ENCODE data around the gene LANCL2.

The LANCL2 gene

GRCh38 chr7:55425141-55425752 lies 60.1 kb downstream of the LANCL2 start:
- Histone ChIP-seq H3K36me3 (replicated peaks in 1 of 2; ENCODE audit: control insufficient read depth in 2 of 2, insufficient read depth in 2 of 2, low read length in 2 of 2) (peaks cover 0 to 19% of the 10 kb centered on the region in 2 donors), H3K79me1 (ENCODE audit: low read depth, low read length) (no peaks in the 10 kb centered on the region), H2BK15ac (ENCODE audit: low read length) (no peak overlapping the region), H3K4me1 (ENCODE audit: control insufficient read depth in 2 of 2, insufficient read depth in 1 of 2, low read depth in 1 of 2, low read length in 2 of 2) (peaks cover 12 to 14% of the 10 kb centered on the region in 2 donors), H3K4me2 (ENCODE audit: insufficient read depth, low read length, poor library complexity, severe bottlenecking) (no peak overlapping the region), H3K9ac (ENCODE audit: low read depth, low read length, poor library complexity) (no peak overlapping the region), H4K8ac (ENCODE audit: low read depth, low read length) (no peak overlapping the region), H4K91ac (ENCODE audit: low read depth, low read length, poor library complexity) (no peak overlapping the region), H2BK120ac (ENCODE audit: low read depth, low read length) (no peak overlapping the region), H3K27ac (replicated peaks; ENCODE audit: low read length) (no peak overlapping the region), H3K4ac (ENCODE audit: low read length) (no peak overlapping the region), H3K4me3 (ENCODE audit: low read length in 2 of 2) (no peak overlapping the region), H3K27me3 (ENCODE audit: control insufficient read depth in 3 of 3, insufficient read depth in 3 of 3, low read depth in 1 of 3, low read length in 3 of 3) (no peaks in the 10 kb centered on the region), H3K23ac (ENCODE audit: low read depth, low read length, poor library complexity) (no peak overlapping the region), H2AK5ac (ENCODE audit: low read depth, low read length) (no peak overlapping the region), H3K9me3 (replicated peaks in 1 of 2; ENCODE audit: control insufficient read depth in 2 of 2, insufficient read depth in 1 of 2, low read depth in 1 of 2, low read length in 2 of 2) (no peaks in the 10 kb centered on the region), H2BK12ac (ENCODE audit: low read length) (no peak overlapping the region), H3K18ac (ENCODE audit: low read length) (no peak overlapping the region), H3K14ac (ENCODE audit: low read length) (no peak overlapping the region), H2BK5ac (ENCODE audit: low read length) (no peak overlapping the region), H2AFZ (ENCODE audit: low read length) (no peak overlapping the region)
- no peak for DNase-seq (ENCODE audit: low spot score)
- no CpG with 5 or more reads among the region's 11 CpGs for WGBS, 2 donors (ENCODE audit: extremely low coverage in 2 of 2, insufficient read length in 2 of 2, insufficient replicate concordance in 1 of 2)

GRCh38 chr7:55426676-55427075 lies 61.5 kb downstream of the LANCL2 start:
- no peak overlapping the region for H2AK5ac ChIP-seq (ENCODE audit: low read depth, low read length)
- H2BK5ac ChIP-seq (ENCODE audit: low read length): no peak overlapping the region

GRCh38 chr7:55427342-55427741 lies 62.2 kb downstream of the LANCL2 start:
- DNase-seq (ENCODE audit: low spot score): no peak
- Histone ChIP-seq H2BK120ac (ENCODE audit: low read depth, low read length) (no peak overlapping the region), H2AK5ac (ENCODE audit: low read depth, low read length) (no peak overlapping the region), H4K91ac (ENCODE audit: low read depth, low read length, poor library complexity) (no peak overlapping the region), H4K8ac (ENCODE audit: low read depth, low read length) (no peak overlapping the region), H3K18ac (ENCODE audit: low read length) (no peak overlapping the region), H3K9me3 (replicated peaks in 1 of 2; ENCODE audit: control insufficient read depth in 2 of 2, insufficient read depth in 1 of 2, low read depth in 1 of 2, low read length in 2 of 2) (no peaks in the 10 kb centered on the region), H3K79me1 (ENCODE audit: low read depth, low read length) (no peaks in the 10 kb centered on the region), H3K9ac (ENCODE audit: low read depth, low read length, poor library complexity) (no peak overlapping the region), H3K14ac (ENCODE audit: low read length) (no peak overlapping the region), H3K4me2 (ENCODE audit: insufficient read depth, low read length, poor library complexity, severe bottlenecking) (no peak overlapping the region), H3K27ac (replicated peaks; ENCODE audit: low read length) (no peak overlapping the region), H3K4me1 (ENCODE audit: control insufficient read depth in 2 of 2, insufficient read depth in 1 of 2, low read depth in 1 of 2, low read length in 2 of 2) (peaks cover 6 to 12% of the 10 kb centered on the region in 2 donors), H3K4ac (ENCODE audit: low read length) (no peak overlapping the region), H2BK12ac (ENCODE audit: low read length) (no peak overlapping the region), H3K27me3 (ENCODE audit: control insufficient read depth in 3 of 3, insufficient read depth in 3 of 3, low read depth in 1 of 3, low read length in 3 of 3) (no peaks in the 10 kb centered on the region), H2AFZ (ENCODE audit: low read length) (no peak overlapping the region), H3K36me3 (replicated peaks in 1 of 2; ENCODE audit: control insufficient read depth in 2 of 2, insufficient read depth in 2 of 2, low read length in 2 of 2) (peaks cover 0 to 31% of the 10 kb centered on the region in 2 donors), H3K23ac (ENCODE audit: low read depth, low read length, poor library complexity) (no peak overlapping the region), H3K4me3 (ENCODE audit: low read length in 2 of 2) (no peak overlapping the region), H2BK5ac (ENCODE audit: low read length) (no peak overlapping the region), H2BK15ac (ENCODE audit: low read length) (no peak overlapping the region)
- no CpG with 5 or more reads among the region's 4 CpGs for WGBS, 2 donors (ENCODE audit: extremely low coverage in 2 of 2, insufficient read length in 2 of 2, insufficient replicate concordance in 1 of 2)

More at GRCh38 chr7:55426676-55427075, 61.5 kb downstream of the LANCL2 start:
- H4K91ac ChIP-seq (ENCODE audit: low read depth, low read length, poor library complexity): no peak overlapping the region
- DNase-seq (ENCODE audit: low spot score): no peak
- peaks cover 6 to 12% of the 10 kb centered on the region in 2 donors for H3K4me1 ChIP-seq (ENCODE audit: control insufficient read depth in 2 of 2, insufficient read depth in 1 of 2, low read depth in 1 of 2, low read length in 2 of 2)
- no peaks in the 10 kb centered on the region for H3K9me3 ChIP-seq (replicated peaks in 1 of 2; ENCODE audit: control insufficient read depth in 2 of 2, insufficient read depth in 1 of 2, low read depth in 1 of 2, low read length in 2 of 2)
- no peak overlapping the region for H2BK12ac ChIP-seq (ENCODE audit: low read length)
- H3K14ac ChIP-seq (ENCODE audit: low read length): no peak overlapping the region
- no peak overlapping the region for H3K9ac ChIP-seq (ENCODE audit: low read depth, low read length, poor library complexity)
- no peak overlapping the region for H3K4me3 ChIP-seq (ENCODE audit: low read length in 2 of 2)
- no peak overlapping the region for H3K23ac ChIP-seq (ENCODE audit: low read depth, low read length, poor library complexity)
- no peak overlapping the region for H2BK15ac ChIP-seq (ENCODE audit: low read length)
- no peak overlapping the region for H4K8ac ChIP-seq (ENCODE audit: low read depth, low read length)
- H3K27ac ChIP-seq (replicated peaks; ENCODE audit: low read length): no peak overlapping the region
- no peaks in the 10 kb centered on the region for H3K27me3 ChIP-seq (ENCODE audit: control insufficient read depth in 3 of 3, insufficient read depth in 3 of 3, low read depth in 1 of 3, low read length in 3 of 3)
- peaks cover 0 to 29% of the 10 kb centered on the region in 2 donors for H3K36me3 ChIP-seq (replicated peaks in 1 of 2; ENCODE audit: control insufficient read depth in 2 of 2, insufficient read depth in 2 of 2, low read length in 2 of 2)
- H3K18ac ChIP-seq (ENCODE audit: low read length): no peak overlapping the region
- no peaks in the 10 kb centered on the region for H3K79me1 ChIP-seq (ENCODE audit: low read depth, low read length)
- no peak overlapping the region for H3K4ac ChIP-seq (ENCODE audit: low read length)
- no CpG with 5 or more reads among the region's 12 CpGs for WGBS, 2 donors (ENCODE audit: extremely low coverage in 2 of 2, insufficient read length in 2 of 2, insufficient replicate concordance in 1 of 2)
- no peak overlapping the region for H3K4me2 ChIP-seq (ENCODE audit: insufficient read depth, low read length, poor library complexity, severe bottlenecking)
- no peak overlapping the region for H2AFZ ChIP-seq (ENCODE audit: low read length)
- no peak overlapping the region for H2BK120ac ChIP-seq (ENCODE audit: low read depth, low read length)

GRCh38 chr7:55427800-55428199 lies 62.7 kb downstream of the LANCL2 start:
- Histone ChIP-seq H3K27ac (replicated peaks; ENCODE audit: low read length) (no peak overlapping the region), H3K18ac (ENCODE audit: low read length) (peak overlapping the region; percentile 81), H2BK120ac (ENCODE audit: low read depth, low read length) (no peak overlapping the region), H3K23ac (ENCODE audit: low read depth, low read length, poor library complexity) (no peak overlapping the region), H3K4me2 (ENCODE audit: insufficient read depth, low read length, poor library complexity, severe bottlenecking) (no peak overlapping the region), H3K79me1 (ENCODE audit: low read depth, low read length) (no peaks in the 10 kb centered on the region), H3K4me1 (ENCODE audit: control insufficient read depth in 2 of 2, insufficient read depth in 1 of 2, low read depth in 1 of 2, low read length in 2 of 2) (peaks cover 6 to 12% of the 10 kb centered on the region in 2 donors), H4K8ac (ENCODE audit: low read depth, low read length) (no peak overlapping the region), H2BK12ac (ENCODE audit: low read length) (no peak overlapping the region), H2AK5ac (ENCODE audit: low read depth, low read length) (no peak overlapping the region), H3K36me3 (replicated peaks in 1 of 2; ENCODE audit: control insufficient read depth in 2 of 2, insufficient read depth in 2 of 2, low read length in 2 of 2) (peaks cover 0 to 32% of the 10 kb centered on the region in 2 donors), H3K4ac (ENCODE audit: low read length) (no peak overlapping the region), H3K27me3 (ENCODE audit: control insufficient read depth in 3 of 3, insufficient read depth in 3 of 3, low read depth in 1 of 3, low read length in 3 of 3) (no peaks in the 10 kb centered on the region), H3K4me3 (ENCODE audit: low read length in 2 of 2) (no peak overlapping the region), H3K14ac (ENCODE audit: low read length) (no peak overlapping the region), H4K91ac (ENCODE audit: low read depth, low read length, poor library complexity) (no peak overlapping the region), H2BK15ac (ENCODE audit: low read length) (no peak overlapping the region), H2AFZ (ENCODE audit: low read length) (no peak overlapping the region), H3K9ac (ENCODE audit: low read depth, low read length, poor library complexity) (no peak overlapping the region), H3K9me3 (replicated peaks in 1 of 2; ENCODE audit: control insufficient read depth in 2 of 2, insufficient read depth in 1 of 2, low read depth in 1 of 2, low read length in 2 of 2) (no peaks in the 10 kb centered on the region), H2BK5ac (ENCODE audit: low read length) (no peak overlapping the region)
- no CpG with 5 or more reads among the region's 11 CpGs for WGBS, 2 donors (ENCODE audit: extremely low coverage in 2 of 2, insufficient read length in 2 of 2, insufficient replicate concordance in 1 of 2)
- no peak for DNase-seq (ENCODE audit: low spot score)

All from neuronal stem cell (in vitro differentiated cells).